Raji (cell line): Measurements from ENCODE around the gene CBFA2T3.

Experiments used
- POLR2A ChIP-seq: IDR thresholded peaks from 2 replicates; pipeline ENCODE4 v1.6.1; 2011; ENCODE audit warnings: low read depth, low read length, control low read depth; ENCODE audit not compliant: insufficient read depth

CBFA2T3 gene

GRCh38 chr16:88833086-88833485, 143.9 kb downstream of the CBFA2T3 start:
- TF ChIP-seq POLR2A: no peak

- no peak for TF ChIP-seq POLR2A
Observed at GRCh38 chr16:88831838-88832237, 145.2 kb downstream of the CBFA2T3 start.

GRCh38 chr16:88830783-88831182, 146.2 kb downstream of the CBFA2T3 start:
- TF ChIP-seq POLR2A: no peak

- TF ChIP-seq POLR2A: no peak
Observed at GRCh38 chr16:88830258-88830657, 146.7 kb downstream of the CBFA2T3 start.

- no peak for TF ChIP-seq POLR2A
Observed at GRCh38 chr16:88828711-88829110, 148.3 kb downstream of the CBFA2T3 start.

GRCh38 chr16:88827727-88828126, 149.3 kb downstream of the CBFA2T3 start:
- no peak for TF ChIP-seq POLR2A

DNA sequence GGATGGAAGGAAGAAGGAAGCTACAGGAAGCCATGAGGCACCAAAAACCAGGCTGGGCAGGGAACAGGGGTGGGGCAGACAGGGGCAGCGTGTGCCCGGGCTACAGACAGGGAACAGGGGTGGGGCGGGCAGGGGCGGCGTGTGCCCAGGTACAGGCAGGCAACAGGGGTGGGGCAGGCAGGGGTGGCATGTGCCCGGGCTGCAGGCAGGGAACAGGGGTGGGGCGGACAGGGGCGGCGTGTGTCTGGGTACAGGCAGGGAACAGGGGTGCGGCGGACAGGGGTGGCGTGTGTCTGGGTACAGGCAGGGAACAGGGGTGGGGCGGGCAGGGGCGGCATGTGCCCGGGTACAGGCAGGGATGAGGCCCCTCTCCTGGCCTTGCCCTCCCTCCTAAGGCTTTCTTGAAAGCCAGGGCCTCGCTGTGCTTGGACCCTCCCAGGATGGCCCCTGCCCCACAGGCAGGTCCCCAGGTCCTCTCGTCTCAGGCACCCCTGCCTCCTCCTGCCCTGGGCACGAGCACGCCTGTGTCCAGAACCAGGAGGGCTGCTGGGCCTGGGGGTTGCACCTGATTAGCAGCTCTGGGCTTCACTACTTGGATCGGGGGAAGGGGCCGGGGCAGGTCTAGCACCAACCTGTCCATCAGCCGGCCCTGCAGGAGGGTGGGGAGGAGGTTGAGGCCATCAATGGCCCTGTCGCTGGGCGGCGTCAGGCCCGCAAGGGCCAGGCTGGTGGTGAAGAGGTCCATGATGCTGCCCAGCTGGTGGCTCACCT, 150.8 kb downstream of the CBFA2T3 start:
- TF ChIP-seq POLR2A: no peak

GRCh38 chr16:88825146-88825545, 151.9 kb downstream of the CBFA2T3 start:
- no peak for TF ChIP-seq POLR2A
